ENCODE data around the gene FAM193B. TPM values are rescaled to one million over a fixed set of nuclear protein-coding genes. Genes with fewer than 3 reads are reported as not detected.

Gene FAM193B
- total RNA-seq, 1 experiment from 2014 or later: 58.5 TPM

GRCh38 chr5:177501874-177502678 is 52.3 kb downstream of the FAM193B start:
- Histone ChIP-seq H3K36me3 (ENCODE audit: control insufficient read depth, insufficient read depth, low read length) (no peaks in the 10 kb centered on the region), H3K4me1 (ENCODE audit: control insufficient read depth, insufficient read depth, low read length) (peaks cover 3% of the 10 kb centered on the region; the same call in 1 of the 2 replicates), H3K27ac (ENCODE audit: low read length) (no peak overlapping the region), H3K4me3 (ENCODE audit: low read depth in 2 of 2, low read length in 2 of 2) (no peak overlapping the region), H3K9me3 (ENCODE audit: control insufficient read depth, insufficient read depth, low read depth, low read length) (no peaks in the 10 kb centered on the region), H3K27me3 (ENCODE audit: control insufficient read depth, insufficient read depth, low read length) (no peaks in the 10 kb centered on the region)
- ChIA-PET CTCF (interaction anchor here (1.5 to 1.8 kb wide), 3 partner anchors 10 to 112 kb away, joined by 5 to 9 read pairs (median 7); no protein-coding TSS in a partner anchor), POLR2A (no interaction called here)
- DNase-seq (ENCODE audit: low read depth, low spot score): no peak
- TF ChIP-seq POLR2AphosphoS5 (IDR thresholded peaks at IDR 0.05; ENCODE audit: low read depth, low read length): no peak
- no peak for TF ChIP-seq REST (IDR thresholded peaks at IDR 0.05; ENCODE audit: insufficient read depth in 1 of 2, low read depth in 2 of 2, low read length in 1 of 2)
- TF ChIP-seq CTCF (IDR thresholded peaks at IDR 0.05): no peak
- TF ChIP-seq SIN3A (IDR thresholded peaks at IDR 0.05; ENCODE audit: borderline replicate concordance, insufficient read depth, low read depth, low read length): no peak
- no peak for TF ChIP-seq TCF7L2 (IDR thresholded peaks at IDR 0.05; ENCODE audit: low read depth, low read length)
- intact Hi-C loops (cut with micrococcal nuclease; ENCODE audit: unreplicated experiment): no loop called here
- in situ Hi-C loops (cut with HindIII; ENCODE audit: low pct_unique_long_range_greater_than_20kb, low sequenced_read_pairs): no loop called here
- ATAC-seq: no peak
- no TSS peak for BruUV-seq (replicated peaks)

GRCh38 chr5:177500685-177501522 is 53.5 kb downstream of the FAM193B start:
- no TSS peak for BruUV-seq (replicated peaks)
- no peak for DNase-seq (ENCODE audit: low read depth, low spot score)
- TF ChIP-seq CTCF (IDR thresholded peaks at IDR 0.05): peak; percentile 98
- TF ChIP-seq POLR2AphosphoS5 (IDR thresholded peaks at IDR 0.05; ENCODE audit: low read depth, low read length): no peak
- H3K36me3 ChIP-seq (ENCODE audit: control insufficient read depth, insufficient read depth, low read length): no peaks in the 10 kb centered on the region; the same call in 1 of the 2 replicates
- peak overlapping the region; percentile 21; the same call in 1 of the 2 replicates for H3K27ac ChIP-seq (ENCODE audit: low read length)
- no peaks in the 10 kb centered on the region for H3K27me3 ChIP-seq (ENCODE audit: control insufficient read depth, insufficient read depth, low read length)
- CTCF ChIA-PET: interaction anchor here (1.2 to 1.8 kb wide), 4 partner anchors 9 to 110 kb away, joined by 5 to 9 read pairs (median 6); no protein-coding TSS in a partner anchor
- POLR2A ChIA-PET: no interaction called here
- intact Hi-C loops (cut with micrococcal nuclease; ENCODE audit: unreplicated experiment) (no loop called here), in situ Hi-C loops (cut with HindIII; ENCODE audit: low pct_unique_long_range_greater_than_20kb, low sequenced_read_pairs) (no loop called here)
- ATAC-seq: peak; percentile 71
- peaks cover 10% of the 10 kb centered on the region for H3K4me1 ChIP-seq (ENCODE audit: control insufficient read depth, insufficient read depth, low read length)
- no peaks in the 10 kb centered on the region for H3K9me3 ChIP-seq (ENCODE audit: control insufficient read depth, insufficient read depth, low read depth, low read length)
- H3K4me3 ChIP-seq (ENCODE audit: low read depth in 2 of 2, low read length in 2 of 2): no peak overlapping the region

Measured in Panc1 (cell line).